H1 (cell line): Measurements from ENCODE around the gene ZBP1.

Experiments used
- CTCF ChIP-seq, 3 experiments: IDR thresholded peaks; 1 replicate in 2 of 3; 2 replicates in 1 of 3; pipeline versions ENCODE4 v1.5.1 to v1.6.1; 2011; ENCODE audit warnings: low read length in 3 of 3, mild to moderate bottlenecking in 3 of 3, inconsistent platforms in 2 of 3, low read depth in 1 of 3, moderate library complexity in 1 of 3; ENCODE audit not compliant: insufficient read depth in 1 of 3; ENCODE audit errors: control extremely low read depth in 1 of 3
- HDAC2 ChIP-seq, 2 experiments: fragments of 300-600 bp in 1 of 2; sonication (generic) in 1 of 2; IDR thresholded peaks; 2 replicates each; pipeline ENCODE4 v1.6.1; 2011 to 2012; ENCODE audit warnings: low read depth in 2 of 2, low read length in 2 of 2, mild to moderate bottlenecking in 2 of 2, moderate library complexity in 2 of 2, borderline replicate concordance in 1 of 2, inconsistent platforms in 1 of 2
- PHF8 ChIP-seq: fragments of 200-600 bp; sonication (generic); conservative IDR thresholded peaks from 2 replicates; pipeline ENCODE4 v1.7.1; 2012; ENCODE audit warnings: low read depth, mild to moderate bottlenecking, inconsistent platforms, low read length, moderate library complexity
- YY1 ChIP-seq: IDR thresholded peaks from 2 replicates; pipeline ENCODE4 v1.6.1; 2011; ENCODE audit warnings: low read depth, mild to moderate bottlenecking, low read length
- ZNF274 ChIP-seq: IDR thresholded peaks from 2 replicates; pipeline ENCODE4 v1.7.0; 2012; ENCODE audit warnings: low read length, borderline replicate concordance; ENCODE audit errors: extremely low read depth

- TF ChIP-seq HDAC2 (IDR thresholded peaks at IDR 0.05; ENCODE audit: borderline replicate concordance in 1 of 2, low read depth in 2 of 2, low read length in 2 of 2), result no peak
- no peak for TF ChIP-seq PHF8
- TF ChIP-seq CTCF (IDR thresholded peaks at IDR 0.05; ENCODE audit: control extremely low read depth in 1 of 3, insufficient read depth in 1 of 3, low read depth in 1 of 3, low read length in 3 of 3), result no peak
- no peak for TF ChIP-seq ZNF274
- no peak for TF ChIP-seq YY1
Observed at GRCh38 chr20:57566803-57567459, 53.3 kb downstream of the ZBP1 start.
